SIG-M5 treated with dmso at 0.1 percent for 504 hours (cell line): ENCODE data around the gene WNT7A.
"Not testable (repeated sequence)": the region's sequence is repeated elsewhere in the genome, so short reads cannot be mapped to it uniquely, and the experiment has no call there.

Source experiments
- DNase-seq: peaks from one replicate; lab custom pipeline; 2025; ENCODE audit not compliant: unreplicated experiment; lab: John Stamatoyannopoulos, UW

The WNT7A gene

DNA sequence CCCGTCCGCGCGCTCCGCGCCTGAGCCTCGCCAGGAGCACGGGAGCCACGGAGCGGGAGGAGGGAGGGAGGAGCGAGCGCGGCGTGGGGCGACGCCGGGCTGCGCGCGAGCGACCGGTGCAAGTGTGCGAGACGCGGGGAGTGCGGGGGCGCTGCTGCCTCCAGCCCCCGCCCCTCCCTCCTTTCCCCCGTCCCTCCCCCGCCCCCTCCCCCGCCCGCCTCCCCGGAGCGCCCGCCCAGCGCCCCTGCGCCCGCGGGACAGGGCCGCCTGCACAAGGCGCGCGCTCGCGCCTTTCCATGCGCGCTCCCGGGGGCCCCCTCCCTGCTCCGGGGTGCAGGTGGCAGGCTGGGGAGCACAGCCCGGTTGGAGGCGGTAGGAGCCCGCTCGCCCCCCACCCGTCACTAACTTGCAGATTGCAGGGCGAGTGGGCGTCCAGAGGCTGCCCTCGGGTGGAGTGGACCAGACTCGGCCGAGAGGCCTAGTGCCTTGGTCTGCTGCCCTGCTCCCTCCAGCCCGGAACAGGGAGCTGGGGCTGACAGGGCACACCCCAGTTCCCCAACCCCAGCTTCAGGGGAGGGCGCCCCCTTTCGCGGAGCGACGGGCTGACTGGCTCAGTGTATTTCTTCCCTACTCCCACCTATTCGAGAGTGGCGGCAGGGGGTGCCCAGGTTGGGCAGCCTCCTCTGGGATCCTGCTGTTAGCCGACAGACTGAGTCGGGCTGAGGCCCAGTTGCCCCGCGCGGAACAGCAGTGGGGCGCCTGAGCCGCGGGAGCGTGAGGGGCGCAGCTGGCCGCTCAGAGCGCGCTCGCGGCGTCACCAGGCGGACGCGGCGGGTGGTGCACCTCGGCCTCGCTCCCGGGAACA is at the start of gene WNT7A:
TSS of gene WNT7A (minus strand) at position 126 of the 865 bp plus-strand sequence. CDS start 255 bp downstream, outside the sequence.
- no peak for DNase-seq

DNA sequence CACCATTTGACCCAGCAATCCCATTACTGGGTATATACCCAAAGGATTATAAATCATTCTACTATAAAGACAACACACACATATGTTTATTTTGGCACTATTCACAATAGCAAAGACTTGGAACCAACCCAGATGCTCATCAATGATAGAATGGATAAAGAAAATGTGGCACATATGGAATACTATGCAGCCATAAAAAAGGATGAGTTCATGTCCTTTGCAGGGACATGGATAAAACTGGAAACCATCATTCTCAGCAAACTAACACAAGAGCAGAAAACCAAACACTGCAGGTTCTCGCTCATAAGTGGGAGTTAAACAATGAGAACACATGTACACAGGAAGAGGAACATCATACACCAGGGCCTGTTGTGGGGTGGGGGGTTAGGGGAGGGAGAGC is 48.9 kb upstream of the WNT7A start:
- DNase-seq = not testable (repeated sequence)

DNA sequence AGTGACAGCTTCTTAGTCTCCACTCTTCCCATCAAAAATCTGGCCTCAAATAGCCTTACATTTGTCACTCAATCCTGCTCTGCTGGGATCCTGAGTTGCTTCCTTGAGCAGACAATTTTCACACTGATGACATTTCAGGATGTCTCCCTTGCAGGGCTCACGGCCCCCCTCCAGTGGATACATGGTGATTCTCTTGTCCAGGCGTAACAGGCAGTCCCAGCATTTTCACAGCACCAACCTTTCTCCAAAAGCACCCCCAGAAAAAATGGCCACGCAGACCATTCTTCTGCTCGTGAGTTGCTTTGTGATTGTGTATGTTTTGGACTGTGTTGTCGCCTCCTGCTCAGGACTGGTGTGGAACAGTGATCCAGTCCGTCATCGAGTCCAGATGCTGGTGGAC is 47.4 kb upstream of the WNT7A start:
- DNase-seq = peak; percentile 0

DNA sequence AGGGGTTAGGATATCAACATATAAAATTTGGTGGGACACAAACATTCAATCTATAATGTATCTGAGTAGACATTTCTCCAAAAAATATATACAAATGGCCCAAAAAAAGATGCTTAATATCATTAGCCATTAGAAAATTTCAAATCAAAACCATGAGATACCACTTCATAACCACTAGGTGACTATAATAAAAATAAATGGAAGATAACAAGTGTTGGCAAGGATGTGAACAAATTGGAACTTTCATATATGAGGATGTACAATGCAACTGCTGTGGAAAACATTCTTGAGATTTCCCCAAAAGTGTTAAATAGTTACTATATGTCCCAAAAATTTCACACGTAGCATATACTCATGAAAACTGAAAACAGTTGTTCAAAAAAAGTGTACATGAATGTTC is 36.5 kb upstream of the WNT7A start:
- no peak for DNase-seq

DNA sequence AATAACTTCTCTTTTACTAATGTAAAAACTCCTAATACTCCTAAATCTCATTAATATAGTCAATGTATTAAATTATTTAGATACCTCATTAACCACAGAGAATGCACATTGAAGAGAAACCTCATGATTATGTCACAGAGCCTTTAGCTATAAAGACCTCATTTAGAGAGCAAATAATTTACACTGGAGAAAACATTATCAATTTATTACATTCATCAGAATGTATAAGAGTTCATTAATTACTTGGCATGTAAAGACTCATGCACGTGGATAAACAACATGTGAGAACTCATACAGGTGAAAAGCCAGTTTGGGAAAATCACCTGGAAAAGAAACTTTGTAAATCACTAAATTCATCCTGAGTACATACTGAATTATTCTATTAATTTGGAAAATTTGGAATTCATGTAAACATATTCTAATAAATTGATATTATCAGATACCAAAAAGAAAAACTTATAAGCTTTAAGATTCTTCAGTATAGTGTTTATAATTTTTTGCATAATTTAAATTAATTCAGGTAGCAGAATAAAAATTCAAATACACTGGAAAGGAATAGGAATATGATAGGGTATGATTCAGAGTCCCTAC is 22.9 kb upstream of the WNT7A start:
- no peak for DNase-seq

DNA sequence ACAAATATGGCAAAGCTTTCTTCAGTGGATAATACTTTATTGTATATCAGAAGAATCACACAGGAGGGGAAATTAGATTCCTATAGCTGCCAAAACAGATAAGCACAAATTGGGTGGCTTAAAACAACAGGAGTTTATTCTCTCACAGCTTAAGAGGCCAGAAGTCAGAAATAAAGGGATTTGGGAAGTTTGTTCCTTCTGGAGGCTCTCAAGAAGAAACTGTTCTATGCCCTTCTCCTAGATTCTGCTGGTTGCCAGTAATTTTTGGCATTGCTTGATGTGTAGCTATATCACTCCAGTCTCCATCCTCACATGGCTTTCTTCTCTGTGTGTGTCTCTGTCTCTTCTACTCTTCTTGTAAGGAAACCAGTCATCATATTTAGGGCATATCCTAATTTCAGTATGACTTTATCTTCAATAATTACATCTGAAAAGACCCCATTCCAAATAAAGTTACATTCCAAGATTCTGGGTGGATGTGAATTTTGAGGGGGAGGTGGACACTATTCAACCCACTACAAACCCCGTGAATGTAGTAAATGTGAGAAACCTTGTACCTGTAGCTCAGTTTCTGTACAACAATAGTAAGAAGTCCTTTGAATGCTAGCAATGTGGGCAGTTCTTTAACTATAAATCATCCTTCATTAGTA is 22.2 kb upstream of the WNT7A start:
- DNase-seq = no peak

DNA sequence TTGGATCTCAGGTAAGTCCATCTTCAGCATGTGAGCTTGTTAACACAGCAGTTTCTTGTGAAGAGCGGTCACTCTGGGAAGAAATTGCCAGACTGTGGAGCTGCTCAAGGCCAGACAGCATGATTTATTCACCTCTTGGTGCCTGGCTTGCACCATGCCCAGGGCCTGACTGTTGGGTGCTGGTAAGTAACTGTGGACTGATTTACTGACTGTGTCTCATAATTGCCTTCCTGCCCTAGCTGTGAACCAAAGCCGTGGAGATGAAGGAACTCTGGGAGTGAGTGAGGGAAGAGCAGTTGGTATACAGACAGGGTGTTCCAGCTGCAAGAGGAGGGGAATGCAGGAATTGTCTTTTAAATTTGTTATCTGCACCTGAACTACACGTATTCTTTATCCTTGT is 18.5 kb upstream of the WNT7A start:
- DNase-seq = no peak

DNA sequence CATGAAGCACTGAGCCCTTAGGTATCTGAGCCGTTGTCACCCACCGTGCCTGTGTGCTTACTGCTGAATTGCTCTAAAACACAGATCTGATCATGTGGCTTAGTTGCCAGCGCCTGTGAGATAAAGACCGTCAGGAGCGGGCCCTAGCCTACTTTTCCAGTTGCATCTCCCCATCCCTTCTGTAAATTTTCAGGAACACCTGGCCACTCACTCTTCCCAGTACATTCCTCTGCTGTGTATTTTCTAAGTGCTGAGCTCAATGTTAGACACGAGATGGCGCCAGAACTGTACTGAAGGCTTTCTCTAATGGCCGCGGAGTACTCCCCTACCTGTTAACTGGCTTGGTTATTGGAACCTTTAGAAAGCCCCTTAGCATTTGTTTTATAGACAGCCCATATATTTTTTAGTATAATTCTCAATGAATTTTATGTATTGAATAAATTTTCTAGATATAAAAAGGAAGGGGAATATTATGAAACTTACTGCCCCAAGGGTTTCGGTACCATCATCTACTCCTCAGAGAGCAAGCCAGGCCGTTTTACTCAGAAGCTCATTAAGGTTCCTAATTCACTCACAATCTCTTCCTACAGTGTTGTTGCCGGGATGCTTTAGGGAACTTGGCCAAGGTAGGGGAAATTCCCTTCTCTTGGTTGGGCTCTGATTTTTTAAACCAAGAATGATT is 16.7 kb upstream of the WNT7A start:
- DNase-seq = peak; percentile 67

DNA sequence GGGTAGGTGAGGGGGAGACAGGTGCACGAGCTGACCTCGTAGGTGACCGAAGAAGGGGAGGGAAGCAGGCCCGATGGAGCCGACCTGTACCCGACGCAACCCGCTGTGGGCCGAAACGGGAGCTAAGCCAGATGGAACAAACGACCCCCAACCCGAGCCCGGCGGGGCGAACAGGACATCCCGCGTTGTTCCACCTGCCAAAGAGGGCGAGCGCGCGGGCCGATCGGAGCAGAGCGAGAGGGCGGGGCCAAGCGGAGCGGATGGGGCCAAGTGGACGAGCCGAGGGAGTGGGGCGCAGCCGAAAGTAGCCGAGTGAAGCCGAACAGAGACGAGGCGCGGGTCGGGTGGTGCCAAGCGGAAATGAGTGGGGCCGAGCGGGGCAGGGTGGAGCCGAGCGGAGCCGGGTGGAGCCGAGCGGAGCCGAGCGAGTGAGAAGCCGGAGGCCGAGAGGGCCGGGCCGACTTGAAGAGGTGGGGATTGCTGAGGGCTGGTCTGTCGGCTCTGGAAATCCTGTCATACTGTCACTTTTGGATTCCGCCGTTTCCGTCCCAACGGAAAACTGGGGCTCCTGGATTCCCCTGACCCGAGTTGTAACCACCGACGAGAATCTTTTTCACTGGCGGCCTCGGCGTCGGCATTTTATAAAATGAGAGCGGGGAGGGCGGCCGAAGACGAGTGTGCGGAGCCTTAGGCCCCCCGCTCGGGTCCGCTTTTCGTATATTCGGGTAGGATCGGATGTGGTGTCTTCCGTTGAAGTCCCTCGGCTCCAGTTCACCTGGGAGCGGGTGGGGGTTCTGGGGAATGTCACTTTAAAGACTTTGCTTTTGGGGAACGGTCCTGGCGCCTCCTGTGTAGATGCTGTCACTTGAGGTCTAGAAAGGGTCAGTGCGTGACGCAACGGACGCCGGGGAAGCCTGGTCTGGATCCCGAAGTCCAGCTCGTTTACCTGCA is 15.6 kb upstream of the WNT7A start:
- peak; percentile 67 for DNase-seq

DNA sequence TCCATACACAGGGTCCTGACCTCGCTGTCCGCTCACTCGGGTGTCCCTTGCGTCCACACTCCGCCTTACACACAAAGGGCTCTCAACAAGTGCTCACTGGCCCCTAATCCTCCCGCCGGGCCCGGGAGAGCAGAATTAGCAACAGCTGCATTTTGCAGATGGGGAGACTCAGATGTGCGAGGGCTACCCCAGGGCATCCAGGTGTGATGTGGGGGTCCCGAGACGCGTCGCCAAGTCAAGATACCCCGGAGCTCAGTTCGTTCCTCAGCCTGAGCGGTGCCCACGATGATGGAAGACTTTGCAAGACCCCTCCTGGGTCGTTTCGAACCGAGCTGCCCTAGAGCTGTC is 14.9 kb upstream of the WNT7A start:
- DNase-seq = no peak

DNA sequence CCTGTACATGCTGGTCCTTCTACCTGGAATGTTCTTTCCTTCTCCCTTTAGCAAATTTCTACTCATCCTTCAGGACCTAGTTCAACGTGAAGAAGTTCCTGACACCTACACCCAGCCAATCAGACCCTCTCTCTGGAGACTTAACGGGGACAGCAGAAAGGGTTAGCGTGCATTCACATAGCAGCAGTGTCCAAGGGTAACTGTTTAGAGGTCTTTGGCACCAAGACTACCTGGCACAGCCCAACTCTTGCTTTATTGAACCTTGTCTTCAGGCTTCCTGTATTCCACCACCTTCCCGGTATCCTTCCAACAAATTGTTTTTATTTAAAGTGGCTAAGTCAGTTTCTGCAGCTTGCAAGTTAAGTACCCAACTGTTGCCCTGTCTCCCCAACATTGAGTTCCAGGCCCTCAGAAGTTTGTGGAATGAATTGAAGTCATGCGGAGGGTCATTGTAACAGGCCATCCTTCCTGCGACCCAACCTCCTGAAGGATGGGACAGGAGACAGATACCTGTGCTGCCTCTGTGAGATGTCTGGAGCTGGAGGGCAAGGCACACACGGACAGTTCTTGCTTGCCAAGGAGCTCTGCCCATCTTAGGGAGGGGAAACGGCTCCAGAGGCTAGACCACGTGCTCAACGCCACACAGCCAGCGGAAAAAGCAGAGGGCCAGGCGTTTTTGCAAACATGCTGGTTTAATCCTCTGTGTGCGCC is 14.4 kb upstream of the WNT7A start:
- DNase-seq = no peak

DNA sequence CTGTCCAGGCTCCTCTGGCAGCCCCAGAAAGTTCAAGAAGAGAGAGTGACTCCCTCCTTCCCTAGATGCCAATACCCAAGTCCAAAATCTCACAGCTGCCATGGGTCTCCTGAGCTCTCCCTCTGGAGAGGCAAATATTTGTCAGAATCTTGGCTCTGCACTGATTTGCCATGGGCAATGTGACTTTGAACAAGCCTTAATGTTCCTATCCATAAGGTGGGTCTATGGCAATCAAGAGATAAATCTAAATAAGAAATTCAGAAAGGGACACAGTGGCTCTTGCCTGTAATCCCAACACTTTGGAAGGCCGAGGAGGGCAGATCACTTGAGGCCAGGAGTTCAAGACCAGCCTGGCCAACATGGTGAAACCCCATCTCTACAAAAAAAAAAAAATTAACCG is 12.4 kb upstream of the WNT7A start:
- no peak for DNase-seq

DNA sequence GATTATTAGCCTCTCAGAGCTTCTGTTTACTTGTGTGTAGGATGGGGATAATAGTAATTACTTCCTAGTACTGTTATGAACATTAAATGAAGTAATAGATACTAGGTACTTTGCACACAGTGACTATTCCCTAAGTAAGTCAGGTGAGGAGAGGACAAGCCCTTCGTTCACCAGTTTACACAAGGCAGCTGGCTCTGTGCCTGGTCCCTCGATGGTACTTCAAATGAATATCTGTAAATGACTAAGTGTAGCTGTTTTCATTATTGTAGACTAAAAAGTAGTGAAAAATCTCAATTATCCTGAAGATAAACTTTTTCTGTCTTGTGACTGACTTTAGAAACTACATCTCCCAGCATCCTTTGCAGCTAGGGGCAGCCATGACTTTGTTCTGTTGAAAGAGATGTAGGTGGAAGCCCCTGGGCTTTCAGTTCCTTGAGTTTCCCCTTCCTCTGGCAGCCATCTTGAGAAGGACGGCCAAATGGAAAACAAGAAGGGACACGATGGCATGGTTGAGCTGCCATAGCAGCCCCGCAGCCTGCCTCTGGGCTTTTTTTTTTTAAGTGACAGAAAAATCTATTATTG is 11.7 kb upstream of the WNT7A start:
- no peak for DNase-seq

DNA sequence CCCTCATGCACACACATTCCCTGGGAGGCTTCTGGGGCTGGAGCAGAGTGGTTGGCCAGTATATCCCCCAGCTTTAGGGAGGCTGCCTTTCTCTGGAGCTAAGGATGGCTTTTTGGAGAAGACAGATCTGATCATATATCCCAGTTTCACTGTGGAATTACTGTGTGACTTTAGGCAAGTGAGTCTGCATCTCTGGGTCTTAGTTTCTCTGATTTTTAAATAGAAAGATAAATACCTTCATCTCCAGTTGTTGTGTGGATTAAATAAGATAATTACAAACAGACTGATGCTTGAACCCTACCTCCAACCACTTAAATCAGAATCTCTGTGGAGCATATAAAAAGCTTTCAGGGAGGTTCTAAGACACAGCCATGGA is 11.1 kb upstream of the WNT7A start:
- DNase-seq = no peak

DNA sequence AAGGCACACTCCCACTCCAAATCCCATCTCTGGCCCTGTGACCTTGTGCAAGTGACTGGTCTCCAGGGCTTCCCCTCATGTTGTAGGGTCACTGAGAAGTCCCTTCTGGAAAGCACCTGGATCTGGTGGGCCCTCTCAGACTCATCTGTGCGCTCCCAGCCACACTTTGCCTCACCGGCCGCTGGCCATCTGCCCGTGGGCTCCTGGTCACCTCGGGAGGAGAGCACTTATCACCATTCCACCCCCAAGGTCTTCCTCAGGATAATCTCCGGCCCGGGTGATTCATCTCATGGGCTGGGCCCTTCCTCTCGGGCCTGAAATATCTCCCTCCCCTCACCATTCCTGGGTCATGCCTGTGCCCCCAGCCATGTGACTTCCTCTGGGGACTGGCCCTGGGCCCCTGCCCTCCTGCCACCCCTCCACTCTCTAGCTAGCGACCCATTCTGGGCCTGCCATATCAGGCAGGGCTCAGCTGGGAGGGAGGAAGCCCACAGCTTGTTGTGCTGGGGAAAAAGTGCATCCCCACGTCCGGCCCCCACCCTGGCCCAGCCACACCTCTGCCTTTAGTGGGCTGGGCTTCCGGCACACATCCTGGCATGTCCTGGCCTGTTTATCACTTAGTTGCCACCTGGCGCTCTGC is 10.6 kb upstream of the WNT7A start:
- DNase-seq = no peak

DNA sequence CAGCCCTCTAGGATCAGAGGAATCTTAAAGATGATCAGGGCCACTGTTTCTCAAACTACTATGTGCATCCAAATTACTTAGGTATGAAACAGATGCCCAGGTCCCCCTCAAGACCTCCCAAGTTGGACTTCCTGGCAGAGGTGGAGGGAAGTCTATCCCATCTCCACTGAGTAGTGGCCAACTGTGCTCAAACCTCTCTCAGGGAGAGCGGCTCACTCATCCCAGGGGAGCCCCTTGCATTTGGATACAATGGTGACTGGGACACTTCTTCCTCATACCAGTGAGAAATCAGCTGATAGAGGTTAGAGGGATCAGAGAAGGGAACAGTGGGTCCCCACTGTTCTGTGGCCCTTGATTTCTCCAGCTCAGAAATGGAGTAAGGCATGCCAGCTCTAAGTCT is 8.7 kb upstream of the WNT7A start:
- DNase-seq = no peak

DNA sequence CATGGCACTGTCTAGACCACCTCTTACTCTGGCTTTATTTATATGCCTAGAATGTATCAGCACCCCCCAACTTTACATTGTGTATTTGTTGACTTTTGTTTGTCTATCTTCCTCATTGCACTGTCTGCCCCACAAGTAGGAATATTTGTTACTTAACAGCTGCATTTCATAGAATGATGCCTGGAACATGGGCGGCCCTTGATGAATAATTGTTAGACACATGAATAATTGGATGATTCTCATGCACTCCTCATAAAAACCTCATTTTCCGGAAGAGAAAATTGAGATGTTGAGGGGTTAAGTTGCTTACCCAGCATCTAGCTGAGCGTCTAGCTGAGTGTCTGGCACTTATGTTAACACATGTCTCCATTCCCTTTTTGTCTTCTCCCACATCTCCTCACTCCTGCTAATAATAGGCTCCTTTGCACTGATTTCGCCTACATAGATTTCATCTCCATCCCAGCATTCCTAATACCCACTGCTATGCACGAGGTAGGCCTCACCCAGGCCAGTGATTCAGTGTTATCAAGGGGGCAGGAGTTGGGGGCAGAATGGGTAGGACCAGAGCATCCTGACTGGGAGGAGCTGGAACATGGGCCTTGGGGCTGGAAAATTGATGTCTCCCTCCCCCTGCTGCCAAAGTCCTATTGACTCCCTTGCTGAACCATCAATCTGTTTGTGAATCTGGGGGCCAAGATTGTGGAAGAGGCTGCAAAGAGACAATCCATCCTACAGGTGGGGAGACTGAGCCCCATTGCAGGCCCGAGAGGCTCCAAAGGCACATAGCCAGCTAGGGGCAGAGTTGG is 7.8 kb upstream of the WNT7A start:
- DNase-seq = no peak

DNA sequence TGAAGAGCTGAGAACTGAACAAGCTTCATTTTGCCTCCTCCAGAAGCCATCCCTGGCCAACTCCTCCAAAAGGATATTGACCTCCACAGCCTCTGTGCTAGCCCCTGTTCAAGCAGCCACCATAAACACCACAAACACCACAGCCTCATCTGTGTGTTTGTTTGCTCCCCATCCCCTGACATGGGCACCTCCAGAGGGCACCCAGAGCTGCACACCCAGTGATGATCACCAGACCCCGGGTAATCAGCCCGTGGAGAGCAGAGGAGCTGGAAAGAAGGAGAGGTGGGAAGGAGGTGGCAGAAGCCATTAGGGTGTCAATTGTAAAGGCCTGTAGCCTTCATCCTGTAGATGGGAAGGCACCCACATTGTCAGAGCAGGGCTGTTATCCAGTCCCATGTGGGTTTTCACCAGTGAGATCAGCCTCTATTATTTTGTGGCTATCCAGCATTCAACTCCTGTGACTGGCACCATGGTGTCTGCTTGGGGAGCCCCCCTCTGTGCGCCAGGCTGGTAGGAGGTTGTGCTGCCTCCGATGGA is 6.8 kb upstream of the WNT7A start:
- no peak for DNase-seq
